ENCODE data around the gene C9orf50.

The C9orf50 gene

DNA sequence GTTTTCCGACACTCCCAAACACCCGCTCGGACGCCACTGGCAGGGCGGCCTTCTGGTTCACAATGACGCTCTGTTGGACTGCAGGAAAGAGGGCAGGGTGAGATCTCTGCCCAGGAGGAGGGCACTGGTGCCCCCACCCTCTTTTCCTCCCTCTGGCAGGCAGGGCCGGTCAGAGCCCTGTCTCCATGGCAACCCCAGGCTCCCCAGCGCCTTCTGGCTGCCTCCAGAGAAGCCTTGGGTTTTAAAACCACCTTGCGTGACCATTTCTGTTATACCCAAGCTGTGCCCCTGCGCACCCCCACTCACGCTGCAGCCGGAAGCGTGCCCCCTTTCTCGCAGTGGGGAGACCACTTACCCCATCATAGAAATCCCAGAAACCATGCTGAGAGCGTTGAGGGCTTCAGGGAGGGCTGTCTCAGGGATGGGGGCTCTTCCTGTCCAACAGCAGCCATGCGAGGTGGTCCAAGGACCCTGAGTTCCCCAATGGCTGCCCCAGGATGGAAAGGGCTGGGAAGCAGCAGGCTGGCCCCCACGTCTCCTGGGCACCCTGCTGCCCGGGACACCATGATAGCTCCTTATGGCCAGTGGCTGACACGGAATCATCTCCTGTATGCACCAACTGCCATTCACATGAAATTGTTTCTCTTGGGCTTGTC, 7.3 kb downstream of the C9orf50 start:
- TF ChIP-seq GATA3 (IDR thresholded peaks at IDR 0.05; ENCODE audit: low read depth, low read length) (no peak), GATA2 (IDR thresholded peaks at IDR 0.05; ENCODE audit: low read depth, low read length) (no peak)

DNA sequence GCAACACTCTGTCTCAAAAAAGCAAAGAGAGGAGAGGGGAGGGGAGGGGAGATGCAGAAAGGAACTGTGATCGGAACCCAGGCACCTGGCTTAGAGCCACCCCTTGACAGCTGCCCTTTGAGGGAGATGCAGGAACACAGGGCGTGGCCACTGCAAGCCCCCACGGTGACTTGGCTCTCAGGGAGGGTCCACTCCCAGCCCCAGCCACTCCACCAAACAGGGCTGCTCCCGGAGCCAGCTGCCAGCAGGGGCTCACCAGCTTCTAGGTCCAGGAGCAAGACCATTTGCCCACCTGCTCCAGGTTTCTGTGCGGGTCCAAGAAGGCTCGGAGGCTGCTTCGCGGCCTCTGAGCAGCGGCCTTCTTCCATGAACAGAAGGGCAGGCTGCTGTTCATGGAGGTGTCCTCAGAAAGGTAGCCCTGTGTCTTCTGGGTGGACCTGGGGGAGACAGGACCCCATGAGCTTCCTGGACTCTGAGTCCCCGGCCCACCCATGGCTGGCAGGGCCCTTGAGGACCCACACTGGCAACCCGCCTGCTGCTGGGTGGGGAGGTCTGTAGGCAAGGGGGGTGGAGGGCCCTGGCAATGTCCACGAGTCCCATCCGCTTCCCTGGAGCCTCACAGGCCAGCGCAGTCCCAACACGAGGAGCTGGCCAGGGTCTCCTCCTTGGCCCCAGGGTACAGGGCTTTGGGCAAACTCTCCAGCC, 7.9 kb downstream of the C9orf50 start:
- no peak for TF ChIP-seq GATA2 (IDR thresholded peaks at IDR 0.05; ENCODE audit: low read depth, low read length)
- no peak for TF ChIP-seq GATA3 (IDR thresholded peaks at IDR 0.05; ENCODE audit: low read depth, low read length)

DNA sequence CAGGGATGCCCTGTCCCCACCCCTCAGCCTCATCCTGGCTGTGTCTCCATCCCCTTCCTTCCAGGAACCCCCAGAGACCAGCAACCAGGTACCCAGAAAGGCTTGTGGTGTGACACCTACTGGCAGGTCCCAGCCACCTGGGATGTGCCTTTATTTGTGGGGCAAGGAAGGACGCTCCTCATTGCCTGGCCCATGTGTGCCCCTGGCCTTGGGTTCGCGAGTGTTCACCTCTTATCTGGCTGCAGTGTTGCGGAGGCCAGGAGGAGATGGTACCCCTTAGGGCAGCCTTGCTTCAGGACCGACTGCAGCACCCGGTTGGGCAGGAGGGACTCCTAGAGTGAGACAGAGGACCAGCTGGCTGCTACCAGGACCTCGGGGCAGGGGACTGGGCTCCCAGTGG, 8.8 kb downstream of the C9orf50 start:
- TF ChIP-seq GATA2 (IDR thresholded peaks at IDR 0.05; ENCODE audit: low read depth, low read length) (no peak), GATA3 (IDR thresholded peaks at IDR 0.05; ENCODE audit: low read depth, low read length) (no peak)

- no peak for TF ChIP-seq GATA2 (IDR thresholded peaks at IDR 0.05; ENCODE audit: low read depth, low read length)
- TF ChIP-seq GATA3 (IDR thresholded peaks at IDR 0.05; ENCODE audit: low read depth, low read length): no peak
Observed at GRCh38 chr9:129611307-129611800, 9.5 kb downstream of the C9orf50 start.

- no peak for TF ChIP-seq GATA3 (IDR thresholded peaks at IDR 0.05; ENCODE audit: low read depth, low read length)
- TF ChIP-seq GATA2 (IDR thresholded peaks at IDR 0.05; ENCODE audit: low read depth, low read length): no peak
Observed at GRCh38 chr9:129610473-129611306, 10.2 kb downstream of the C9orf50 start.

GRCh38 chr9:129610213-129610472, 10.8 kb downstream of the C9orf50 start:
- TF ChIP-seq GATA3 (IDR thresholded peaks at IDR 0.05; ENCODE audit: low read depth, low read length) (no peak), GATA2 (IDR thresholded peaks at IDR 0.05; ENCODE audit: low read depth, low read length) (no peak)

- TF ChIP-seq GATA2 (IDR thresholded peaks at IDR 0.05; ENCODE audit: low read depth, low read length): no peak
- TF ChIP-seq GATA3 (IDR thresholded peaks at IDR 0.05; ENCODE audit: low read depth, low read length): no peak
Observed at GRCh38 chr9:129609486-129610212, 11.3 kb downstream of the C9orf50 start.

DNA sequence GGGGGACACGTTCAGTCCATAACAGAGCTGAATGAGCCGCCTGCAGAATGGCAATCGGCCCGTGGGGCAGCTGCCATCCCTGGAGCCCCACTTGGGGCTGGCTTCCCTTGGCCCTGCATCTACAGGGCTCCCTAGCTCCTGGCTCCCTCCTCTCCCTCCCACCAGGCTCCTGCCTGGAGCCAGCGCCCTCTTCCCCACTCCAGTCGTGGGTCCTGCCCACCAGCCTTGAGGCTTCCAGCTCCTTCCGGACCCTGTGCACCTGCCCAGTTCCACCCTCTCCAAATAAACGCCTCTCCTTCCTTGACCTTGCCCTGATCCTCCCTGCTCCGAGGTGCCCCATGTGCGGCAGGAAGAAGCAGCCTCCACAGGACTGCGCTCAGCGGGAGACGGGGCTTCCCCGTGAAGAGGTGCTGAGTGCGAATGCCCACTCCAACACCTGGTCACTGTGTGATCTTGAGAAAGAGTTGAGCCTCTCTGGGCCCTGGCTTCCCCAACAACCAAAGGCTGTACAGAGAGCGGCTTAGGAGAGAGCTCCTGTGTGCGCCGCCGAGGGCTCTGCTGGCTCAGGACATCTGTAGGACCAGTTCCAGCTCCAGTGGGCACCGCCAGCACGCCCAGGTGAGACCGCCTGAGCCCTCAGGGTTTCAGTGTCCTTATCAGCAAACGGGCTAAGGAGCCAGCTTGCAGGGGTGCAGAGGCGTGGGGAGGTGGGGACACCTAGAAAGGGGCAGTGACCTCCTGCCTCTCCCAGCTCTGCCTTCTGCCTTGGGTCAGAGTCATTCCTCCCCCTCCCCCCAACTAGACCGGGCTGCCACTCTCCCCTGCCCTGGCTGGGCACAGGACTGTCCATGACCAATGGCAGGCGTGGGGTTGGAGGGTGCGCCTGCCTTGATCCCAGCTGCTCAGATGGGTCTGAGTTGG, 12.1 kb downstream of the C9orf50 start:
- TF ChIP-seq GATA3 (IDR thresholded peaks at IDR 0.05; ENCODE audit: low read depth, low read length) (no peak), GATA2 (IDR thresholded peaks at IDR 0.05; ENCODE audit: low read depth, low read length) (no peak)

DNA sequence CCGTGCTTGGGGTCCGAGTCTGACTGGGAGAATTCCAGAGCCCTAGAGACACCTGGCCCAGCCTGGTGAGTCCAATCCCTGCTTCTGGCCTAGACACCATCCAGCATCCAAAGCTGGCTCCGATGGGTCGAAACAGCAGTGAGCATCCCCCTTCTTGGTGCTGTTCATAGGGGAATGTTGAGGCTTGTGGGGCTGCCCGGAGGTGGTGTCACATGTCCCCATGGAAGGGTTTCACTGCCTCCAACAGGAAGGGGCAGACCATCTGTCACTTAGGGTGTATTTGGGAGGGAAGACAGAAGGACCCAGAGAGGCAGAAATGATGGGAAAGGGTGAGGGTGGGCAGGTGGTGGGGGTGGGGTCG, 13.9 kb downstream of the C9orf50 start:
- no peak for TF ChIP-seq GATA2 (IDR thresholded peaks at IDR 0.05; ENCODE audit: low read depth, low read length)
- TF ChIP-seq GATA3 (IDR thresholded peaks at IDR 0.05; ENCODE audit: low read depth, low read length): no peak

DNA sequence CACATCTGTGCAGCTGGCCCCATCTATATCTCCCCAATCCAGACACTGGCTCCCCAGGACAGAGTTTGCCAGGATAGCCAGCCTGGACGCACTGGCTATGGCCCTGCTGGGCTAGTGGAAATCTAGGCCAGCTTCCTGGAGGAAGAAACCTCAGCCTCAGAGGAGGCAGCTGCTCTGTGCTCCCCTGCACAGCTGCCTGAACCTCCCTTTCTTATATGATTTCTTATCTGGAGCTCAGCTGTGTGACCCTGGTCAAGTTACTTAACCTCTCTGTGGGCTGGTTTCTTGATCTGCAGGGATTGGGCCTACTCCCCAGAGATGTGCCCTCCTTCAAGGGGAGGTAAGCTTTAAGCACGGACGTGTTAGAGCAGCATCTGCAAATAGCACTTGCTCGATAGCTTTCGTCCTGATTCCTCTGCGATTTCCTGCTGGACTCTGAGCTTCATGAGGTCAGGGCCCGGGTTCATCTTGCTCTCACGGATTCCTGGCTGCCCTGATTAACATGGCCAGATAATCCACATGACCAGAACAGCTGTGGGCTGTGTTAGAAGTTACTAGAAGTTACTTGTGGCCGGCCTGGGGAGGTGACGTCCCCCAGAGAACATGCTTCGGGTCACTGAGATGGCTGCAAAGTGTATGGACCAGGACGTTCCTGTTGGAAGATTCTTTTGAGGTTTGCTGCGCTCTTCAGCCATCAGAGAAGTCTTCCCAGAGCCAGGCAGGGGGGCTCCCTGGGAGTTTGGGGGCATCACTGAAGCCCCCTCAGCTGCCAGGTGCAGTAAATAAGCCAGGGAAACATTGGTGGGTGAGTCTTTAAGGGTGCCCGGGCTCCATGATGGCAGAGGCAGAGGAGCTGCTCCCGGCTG, 14.5 kb downstream of the C9orf50 start:
- TF ChIP-seq GATA3 (IDR thresholded peaks at IDR 0.05; ENCODE audit: low read depth, low read length) (no peak), GATA2 (IDR thresholded peaks at IDR 0.05; ENCODE audit: low read depth, low read length) (no peak)

DNA sequence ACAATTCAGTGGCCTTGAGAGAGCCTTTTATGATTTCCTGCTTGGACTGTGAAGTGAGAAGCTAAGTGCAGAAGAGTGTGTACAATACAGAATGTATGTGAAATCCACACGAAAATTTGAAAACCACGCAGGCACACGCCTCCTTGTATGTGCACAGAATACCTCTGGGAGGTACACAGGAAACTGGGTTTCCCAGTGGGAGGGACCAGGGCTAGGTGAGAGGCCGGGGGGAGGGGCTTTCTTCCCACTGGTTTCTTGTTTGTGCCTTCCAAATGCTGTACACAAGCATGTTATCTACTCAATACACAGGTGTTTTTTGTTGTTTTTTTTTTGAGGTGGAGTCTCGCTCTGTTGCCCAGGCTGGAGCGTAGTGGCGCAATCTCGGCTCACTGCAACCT, 16.1 kb downstream of the C9orf50 start:
- no peak for TF ChIP-seq GATA2 (IDR thresholded peaks at IDR 0.05; ENCODE audit: low read depth, low read length)
- TF ChIP-seq GATA3 (IDR thresholded peaks at IDR 0.05; ENCODE audit: low read depth, low read length): no peak

DNA sequence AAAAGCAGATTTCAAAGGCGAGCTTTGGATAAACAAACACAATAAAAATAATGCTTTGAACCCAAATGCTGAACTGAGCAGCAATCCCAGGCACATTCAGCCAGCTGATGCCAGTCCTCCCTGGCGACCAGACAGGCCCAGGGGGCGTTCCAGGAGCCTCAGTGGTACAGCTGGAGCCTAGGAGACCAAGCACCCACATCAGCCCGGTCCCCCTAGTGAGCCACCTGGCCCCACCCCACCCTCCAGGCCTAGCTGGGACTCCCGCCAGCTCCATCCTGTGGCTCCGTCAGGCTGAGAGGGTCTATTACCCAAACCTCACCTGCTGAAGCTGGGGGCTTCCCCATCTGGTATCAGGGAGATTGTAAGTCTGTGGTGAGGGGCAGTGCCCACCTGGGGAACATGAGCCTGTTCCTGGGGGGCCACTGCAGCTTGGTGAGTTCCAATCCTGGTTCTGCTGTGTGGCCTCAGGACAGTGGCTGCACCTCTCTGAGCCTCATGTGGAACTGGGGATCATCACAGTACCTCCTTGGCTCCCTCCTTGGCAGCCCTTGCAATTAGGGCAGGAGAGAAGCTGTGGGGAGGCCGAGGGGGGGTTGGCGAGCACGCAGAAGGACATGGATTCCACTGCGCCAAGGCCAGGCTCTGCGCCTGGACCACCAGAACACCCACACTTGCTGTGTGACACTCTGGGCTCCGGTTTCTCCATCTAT, 16.7 kb downstream of the C9orf50 start:
- TF ChIP-seq GATA3 (IDR thresholded peaks at IDR 0.05; ENCODE audit: low read depth, low read length): no peak
- TF ChIP-seq GATA2 (IDR thresholded peaks at IDR 0.05; ENCODE audit: low read depth, low read length): no peak
